ENCODE measurements around the gene LCN2.
"Not testable (repeated sequence)": the region's sequence is repeated elsewhere in the genome, so short reads cannot be mapped to it uniquely, and the experiment has no call there.

The LCN2 gene

DNA sequence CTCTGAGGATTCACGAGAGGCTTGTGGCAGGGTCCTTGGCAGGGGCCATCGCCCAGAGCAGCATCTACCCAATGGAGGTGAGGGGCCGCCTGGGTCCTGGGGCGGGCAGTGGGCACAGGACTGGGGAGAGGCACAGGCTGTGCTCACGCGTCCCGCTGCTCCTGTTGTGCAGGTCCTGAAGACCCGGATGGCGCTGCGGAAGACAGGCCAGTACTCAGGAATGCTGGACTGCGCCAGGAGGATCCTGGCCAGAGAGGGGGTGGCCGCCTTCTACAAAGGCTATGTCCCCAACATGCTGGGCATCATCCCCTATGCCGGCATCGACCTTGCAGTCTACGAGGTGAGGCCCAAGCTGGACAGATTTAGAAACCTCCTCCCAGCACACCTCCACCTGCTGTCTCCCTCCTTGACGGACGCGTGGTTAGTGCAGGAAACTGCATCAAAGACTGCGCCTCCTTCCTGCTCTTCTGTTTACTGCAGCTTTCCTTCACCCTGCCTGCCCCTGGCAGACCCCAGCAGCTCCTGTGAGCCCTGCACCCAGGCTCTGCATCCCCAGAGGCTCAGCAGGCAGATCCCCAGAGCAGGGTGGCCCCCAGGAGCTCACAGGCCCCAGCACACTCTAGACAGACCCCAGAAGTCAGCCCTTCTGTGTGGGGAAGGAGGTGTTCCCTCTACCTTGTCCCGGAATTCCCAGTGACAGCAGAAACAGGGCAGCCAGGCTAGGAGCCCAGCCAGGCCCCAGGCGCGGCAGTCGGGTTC, 42.9 kb upstream of the LCN2 start:
- no peaks in the 10 kb centered on the region for H3K9me3 ChIP-seq (ENCODE audit: control insufficient read depth, low read length)
- 95 to 96% methylated on average over 23 of the region's 23 CpGs for WGBS, 2 experiments
- H3K4me3 ChIP-seq (ENCODE audit: insufficient read depth, low read depth, low read length), result no peak overlapping the region
- H3K27ac ChIP-seq (ENCODE audit: insufficient read depth, low read depth, low read length, poor library complexity, severe bottlenecking), result no peak overlapping the region
- no peaks in the 10 kb centered on the region for H3K27me3 ChIP-seq (ENCODE audit: control insufficient read depth, insufficient read depth, low read length, poor library complexity, severe bottlenecking)
- H3K4me1 ChIP-seq (ENCODE audit: control insufficient read depth, insufficient read depth, low read length), result no peaks in the 10 kb centered on the region
- H3K36me3 ChIP-seq (ENCODE audit: control insufficient read depth, insufficient read depth, low read length), result peaks cover 18% of the 10 kb centered on the region

DNA sequence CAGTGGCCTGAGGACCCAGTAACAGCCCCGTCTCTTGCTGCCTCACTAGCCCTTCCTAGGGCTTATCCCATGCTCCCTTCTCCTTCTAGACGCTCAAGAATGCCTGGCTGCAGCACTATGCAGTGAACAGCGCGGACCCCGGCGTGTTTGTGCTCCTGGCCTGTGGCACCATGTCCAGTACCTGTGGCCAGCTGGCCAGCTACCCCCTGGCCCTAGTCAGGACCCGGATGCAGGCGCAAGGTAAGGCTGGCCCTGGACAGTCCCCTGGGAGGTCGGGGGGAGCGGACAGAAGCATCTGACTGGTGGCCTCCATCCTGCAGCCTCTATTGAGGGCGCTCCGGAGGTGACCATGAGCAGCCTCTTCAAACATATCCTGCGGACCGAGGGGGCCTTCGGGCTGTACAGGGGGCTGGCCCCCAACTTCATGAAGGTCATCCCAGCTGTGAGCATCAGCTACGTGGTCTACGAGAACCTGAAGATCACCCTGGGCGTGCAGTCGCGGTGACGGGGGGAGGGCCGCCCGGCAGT, 42.2 kb upstream of the LCN2 start:
- 96 to 97% methylated on average over 23 of the region's 23 CpGs for WGBS, 2 experiments
- Histone ChIP-seq H3K9me3 (ENCODE audit: control insufficient read depth, low read length) (no peaks in the 10 kb centered on the region), H3K36me3 (ENCODE audit: control insufficient read depth, insufficient read depth, low read length) (peaks cover 18% of the 10 kb centered on the region), H3K4me3 (ENCODE audit: insufficient read depth, low read depth, low read length) (no peak overlapping the region), H3K4me1 (ENCODE audit: control insufficient read depth, insufficient read depth, low read length) (no peaks in the 10 kb centered on the region), H3K27me3 (ENCODE audit: control insufficient read depth, insufficient read depth, low read length, poor library complexity, severe bottlenecking) (no peaks in the 10 kb centered on the region), H3K27ac (ENCODE audit: insufficient read depth, low read depth, low read length, poor library complexity, severe bottlenecking) (no peak overlapping the region)

DNA sequence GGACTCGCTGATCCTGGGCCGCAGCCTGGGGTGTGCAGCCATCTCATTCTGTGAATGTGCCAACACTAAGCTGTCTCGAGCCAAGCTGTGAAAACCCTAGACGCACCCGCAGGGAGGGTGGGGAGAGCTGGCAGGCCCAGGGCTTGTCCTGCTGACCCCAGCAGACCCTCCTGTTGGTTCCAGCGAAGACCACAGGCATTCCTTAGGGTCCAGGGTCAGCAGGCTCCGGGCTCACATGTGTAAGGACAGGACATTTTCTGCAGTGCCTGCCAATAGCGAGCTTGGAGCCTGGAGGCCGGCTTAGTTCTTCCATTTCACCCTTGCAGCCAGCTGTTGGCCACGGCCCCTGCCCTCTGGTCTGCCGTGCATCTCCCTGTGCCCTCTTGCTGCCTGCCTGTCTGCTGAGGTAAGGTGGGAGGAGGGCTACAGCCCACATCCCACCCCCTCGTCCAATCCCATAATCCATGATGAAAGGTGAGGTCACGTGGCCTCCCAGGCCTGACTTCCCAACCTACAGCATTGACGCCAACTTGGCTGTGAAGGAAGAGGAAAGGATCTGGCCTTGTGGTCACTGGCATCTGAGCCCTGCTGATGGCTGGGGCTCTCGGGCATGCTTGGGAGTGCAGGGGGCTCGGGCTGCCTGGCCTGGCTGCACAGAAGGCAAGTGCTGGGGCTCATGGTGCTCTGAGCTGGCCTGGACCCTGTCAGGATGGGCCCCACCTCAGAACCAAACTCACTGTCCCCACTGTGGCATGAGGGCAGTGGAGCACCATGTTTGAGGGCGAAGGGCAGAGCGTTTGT, 41.6 kb upstream of the LCN2 start:
- no peak overlapping the region for H3K4me3 ChIP-seq (ENCODE audit: insufficient read depth, low read depth, low read length)
- H3K27me3 ChIP-seq (ENCODE audit: control insufficient read depth, insufficient read depth, low read length, poor library complexity, severe bottlenecking), result no peaks in the 10 kb centered on the region
- H3K4me1 ChIP-seq (ENCODE audit: control insufficient read depth, insufficient read depth, low read length), result no peaks in the 10 kb centered on the region
- 91% methylated on average over 18 of the region's 18 CpGs for WGBS, 2 experiments
- H3K9me3 ChIP-seq (ENCODE audit: control insufficient read depth, low read length), result no peaks in the 10 kb centered on the region
- peaks cover 13% of the 10 kb centered on the region for H3K36me3 ChIP-seq (ENCODE audit: control insufficient read depth, insufficient read depth, low read length)
- no peak overlapping the region for H3K27ac ChIP-seq (ENCODE audit: insufficient read depth, low read depth, low read length, poor library complexity, severe bottlenecking)

DNA sequence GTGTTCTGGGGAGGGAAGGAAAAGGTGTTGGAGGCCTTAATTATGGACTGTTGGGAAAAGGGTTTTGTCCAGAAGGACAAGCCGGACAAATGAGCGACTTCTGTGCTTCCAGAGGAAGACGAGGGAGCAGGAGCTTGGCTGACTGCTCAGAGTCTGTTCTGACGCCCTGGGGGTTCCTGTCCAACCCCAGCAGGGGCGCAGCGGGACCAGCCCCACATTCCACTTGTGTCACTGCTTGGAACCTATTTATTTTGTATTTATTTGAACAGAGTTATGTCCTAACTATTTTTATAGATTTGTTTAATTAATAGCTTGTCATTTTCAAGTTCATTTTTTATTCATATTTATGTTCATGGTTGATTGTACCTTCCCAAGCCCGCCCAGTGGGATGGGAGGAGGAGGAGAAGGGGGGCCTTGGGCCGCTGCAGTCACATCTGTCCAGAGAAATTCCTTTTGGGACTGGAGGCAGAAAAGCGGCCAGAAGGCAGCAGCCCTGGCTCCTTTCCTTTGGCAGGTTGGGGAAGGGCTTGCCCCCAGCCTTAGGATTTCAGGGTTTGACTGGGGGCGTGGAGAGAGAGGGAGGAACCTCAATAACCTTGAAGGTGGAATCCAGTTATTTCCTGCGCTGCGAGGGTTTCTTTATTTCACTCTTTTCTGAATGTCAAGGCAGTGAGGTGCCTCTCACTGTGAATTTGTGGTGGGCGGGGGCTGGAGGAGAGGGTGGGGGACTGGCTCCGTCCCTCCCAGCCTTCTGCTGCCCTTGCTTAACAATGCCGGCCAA, 40.8 kb upstream of the LCN2 start:
- no peaks in the 10 kb centered on the region for H3K9me3 ChIP-seq (ENCODE audit: control insufficient read depth, low read length)

DNA sequence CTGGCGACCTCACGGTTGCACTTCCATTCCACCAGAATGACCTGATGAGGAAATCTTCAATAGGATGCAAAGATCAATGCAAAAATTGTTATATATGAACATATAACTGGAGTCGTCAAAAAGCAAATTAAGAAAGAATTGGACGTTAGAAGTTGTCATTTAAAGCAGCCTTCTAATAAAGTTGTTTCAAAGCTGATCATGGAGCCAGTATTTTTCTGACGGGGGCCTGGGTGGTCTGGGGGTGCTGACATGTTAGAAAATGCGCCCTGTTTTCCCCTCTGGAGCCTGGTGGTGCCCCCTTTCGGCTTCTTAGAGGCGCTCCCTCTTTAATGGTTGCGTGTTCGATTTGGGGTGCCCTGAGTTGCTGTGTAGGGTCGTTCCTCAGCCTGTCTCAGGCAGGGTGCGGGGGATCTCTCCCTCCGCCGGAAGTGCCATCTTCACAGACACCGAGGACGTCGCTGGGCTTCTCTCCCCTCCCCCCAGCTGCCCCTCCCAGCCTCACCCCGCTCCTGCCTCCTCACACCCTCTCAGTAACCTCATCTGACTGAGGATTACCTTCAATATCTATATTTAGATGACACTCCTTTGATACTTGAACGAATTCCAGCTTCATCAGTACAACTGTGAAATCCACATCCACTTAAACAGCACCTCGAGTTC, 40.1 kb upstream of the LCN2 start:
- 83 to 86% methylated on average over 20 of the region's 20 CpGs for WGBS, 2 experiments
- H3K4me1 ChIP-seq (ENCODE audit: control insufficient read depth, insufficient read depth, low read length), result no peaks in the 10 kb centered on the region
- no peak overlapping the region for H3K4me3 ChIP-seq (ENCODE audit: insufficient read depth, low read depth, low read length)
- H3K36me3 ChIP-seq (ENCODE audit: control insufficient read depth, insufficient read depth, low read length), result peaks cover 10% of the 10 kb centered on the region
- no peaks in the 10 kb centered on the region for H3K27me3 ChIP-seq (ENCODE audit: control insufficient read depth, insufficient read depth, low read length, poor library complexity, severe bottlenecking)
- H3K9me3 ChIP-seq (ENCODE audit: control insufficient read depth, low read length), result no peaks in the 10 kb centered on the region
- H3K27ac ChIP-seq (ENCODE audit: insufficient read depth, low read depth, low read length, poor library complexity, severe bottlenecking), result no peak overlapping the region

More for the DNA sequence above, 40.8 kb upstream of the LCN2 start:
- no peak overlapping the region for H3K4me3 ChIP-seq (ENCODE audit: insufficient read depth, low read depth, low read length)
- peaks cover 10% of the 10 kb centered on the region for H3K36me3 ChIP-seq (ENCODE audit: control insufficient read depth, insufficient read depth, low read length)
- H3K4me1 ChIP-seq (ENCODE audit: control insufficient read depth, insufficient read depth, low read length), result no peaks in the 10 kb centered on the region
- no peaks in the 10 kb centered on the region for H3K27me3 ChIP-seq (ENCODE audit: control insufficient read depth, insufficient read depth, low read length, poor library complexity, severe bottlenecking)
- 89 to 90% methylated on average over 14 to 15 of the region's 15 CpGs for WGBS, 2 experiments
- no peak overlapping the region for H3K27ac ChIP-seq (ENCODE audit: insufficient read depth, low read depth, low read length, poor library complexity, severe bottlenecking)

DNA sequence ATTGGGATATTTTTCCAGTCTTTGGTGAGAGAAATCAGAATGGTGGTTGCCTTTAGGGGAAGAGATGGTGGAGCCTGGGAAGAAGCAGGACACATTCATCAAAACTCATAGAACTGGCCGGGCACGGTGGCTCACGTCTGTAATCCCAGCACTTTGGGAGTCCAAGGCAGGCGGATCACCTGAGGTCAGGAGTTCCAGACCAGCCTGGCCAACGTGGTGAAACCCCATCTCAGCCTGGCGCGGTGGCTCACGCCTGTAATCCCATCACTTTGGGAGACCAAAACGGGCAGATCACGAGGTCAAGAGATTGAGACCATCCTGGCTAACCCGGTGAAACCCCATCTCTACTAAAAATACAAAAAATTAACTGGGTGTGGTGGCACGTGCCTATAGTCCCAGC, 37.5 kb upstream of the LCN2 start:
- H3K27ac ChIP-seq (ENCODE audit: insufficient read depth, low read depth, low read length, poor library complexity, severe bottlenecking); H3K4me3 ChIP-seq (ENCODE audit: insufficient read depth, low read depth, low read length); H3K9me3 ChIP-seq (ENCODE audit: control insufficient read depth, low read length); H3K27me3 ChIP-seq (ENCODE audit: control insufficient read depth, insufficient read depth, low read length, poor library complexity, severe bottlenecking); H3K4me1 ChIP-seq (ENCODE audit: control insufficient read depth, insufficient read depth, low read length); H3K36me3 ChIP-seq (ENCODE audit: control insufficient read depth, insufficient read depth, low read length): not testable (repeated sequence)
- WGBS, 2 experiments, result 92 to 93% methylated on average over 12 of the region's 12 CpGs

DNA sequence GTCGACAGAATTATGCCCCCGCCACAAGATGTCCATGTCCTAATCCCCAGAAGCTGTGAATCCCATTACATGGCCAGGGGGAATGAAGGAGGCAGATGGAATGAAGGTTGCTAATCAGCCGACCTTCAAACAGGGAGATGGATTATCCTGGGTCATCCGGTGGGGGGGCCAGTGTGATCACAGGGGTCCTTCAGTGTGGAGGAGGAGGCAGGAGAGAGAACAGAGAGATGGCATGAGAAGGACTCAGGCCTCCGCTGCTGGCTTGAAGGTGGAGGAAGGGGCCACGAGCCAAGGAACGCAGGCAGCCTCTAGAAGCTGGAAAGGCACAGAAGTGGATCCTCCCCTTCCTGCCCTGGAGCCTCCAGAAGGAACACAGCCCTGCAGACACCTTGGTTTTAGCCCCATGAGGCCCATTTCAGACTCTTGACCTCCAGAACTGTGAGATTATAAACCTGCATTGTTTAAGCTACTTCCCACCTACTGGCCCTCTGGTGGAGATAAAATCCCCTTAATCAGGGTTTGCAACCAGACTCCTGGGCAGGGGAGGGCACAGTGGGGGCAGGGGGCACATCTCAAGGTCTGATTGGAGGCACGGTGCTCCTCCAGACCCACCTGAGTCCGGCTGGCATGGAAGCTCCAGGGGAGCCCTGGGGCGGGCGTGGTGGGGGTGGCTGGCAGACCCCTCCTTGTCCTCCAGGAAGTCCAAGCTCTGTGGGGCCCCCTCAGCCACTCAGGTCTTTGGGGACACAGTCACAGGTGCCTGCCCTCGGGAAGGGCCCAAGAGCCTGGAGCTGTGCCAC, 35.5 kb upstream of the LCN2 start:
- peaks cover 8% of the 10 kb centered on the region for H3K4me1 ChIP-seq (ENCODE audit: control insufficient read depth, insufficient read depth, low read length)
- H3K9me3 ChIP-seq (ENCODE audit: control insufficient read depth, low read length), result no peaks in the 10 kb centered on the region
- no peak overlapping the region for H3K27ac ChIP-seq (ENCODE audit: insufficient read depth, low read depth, low read length, poor library complexity, severe bottlenecking)
- H3K36me3 ChIP-seq (ENCODE audit: control insufficient read depth, insufficient read depth, low read length), result no peaks in the 10 kb centered on the region
- 94 to 97% methylated on average over 12 of the region's 12 CpGs for whole genome bisulfite sequencing, 2 experiments
- H3K27me3 ChIP-seq (ENCODE audit: control insufficient read depth, insufficient read depth, low read length, poor library complexity, severe bottlenecking), result no peaks in the 10 kb centered on the region
- H3K4me3 ChIP-seq (ENCODE audit: insufficient read depth, low read depth, low read length), result no peak overlapping the region

DNA sequence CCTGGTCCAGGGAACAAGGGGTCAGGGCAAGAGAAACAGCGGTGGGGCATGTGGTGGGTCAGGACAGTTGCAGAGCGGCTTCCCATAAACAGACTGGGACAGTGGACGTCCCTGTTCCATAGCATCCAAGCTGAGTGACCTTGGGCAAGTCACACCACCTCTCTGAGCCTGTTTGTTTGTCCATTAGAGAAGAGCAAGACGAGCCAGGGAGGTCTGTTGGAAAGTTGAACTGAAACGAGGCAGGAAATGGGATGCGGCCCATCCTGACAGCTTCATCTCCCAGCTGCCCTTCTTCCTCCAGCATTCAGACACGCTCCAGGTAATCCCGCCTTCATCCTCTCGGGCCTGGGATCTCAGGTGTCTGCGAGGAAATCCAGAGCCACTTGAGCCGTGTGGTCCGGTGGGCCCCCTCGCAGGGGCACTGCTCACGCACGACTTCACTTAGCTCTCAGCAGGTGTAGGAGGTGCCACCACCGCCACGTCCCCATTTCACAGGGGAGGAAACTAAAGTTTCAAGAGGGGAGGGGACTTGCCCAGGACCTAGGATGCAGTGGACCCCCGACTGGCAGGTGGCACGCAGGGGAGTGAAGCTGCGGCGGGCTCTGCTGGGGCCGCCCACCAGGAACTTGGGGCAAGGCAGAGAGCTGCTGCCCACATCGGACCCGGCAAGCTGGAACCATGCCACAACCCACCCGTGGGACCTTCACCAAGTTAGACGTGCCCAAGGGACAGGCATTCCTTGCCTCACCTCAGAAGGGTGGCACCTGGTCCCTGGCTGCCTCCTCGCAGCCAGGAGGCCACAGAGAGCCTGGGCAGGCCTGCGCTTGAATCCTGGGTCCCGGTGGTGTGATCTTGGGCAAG, 34.7 kb upstream of the LCN2 start:
- H3K27me3 ChIP-seq (ENCODE audit: control insufficient read depth, insufficient read depth, low read length, poor library complexity, severe bottlenecking), result no peaks in the 10 kb centered on the region
- H3K4me1 ChIP-seq (ENCODE audit: control insufficient read depth, insufficient read depth, low read length), result peaks cover 8% of the 10 kb centered on the region
- no peaks in the 10 kb centered on the region for H3K36me3 ChIP-seq (ENCODE audit: control insufficient read depth, insufficient read depth, low read length)
- H3K9me3 ChIP-seq (ENCODE audit: control insufficient read depth, low read length), result no peaks in the 10 kb centered on the region
- no peak overlapping the region for H3K4me3 ChIP-seq (ENCODE audit: insufficient read depth, low read depth, low read length)
- WGBS, 2 experiments, result 93 to 94% methylated on average over 29 of the region's 29 CpGs
- H3K27ac ChIP-seq (ENCODE audit: insufficient read depth, low read depth, low read length, poor library complexity, severe bottlenecking), result no peak overlapping the region

Data from ectodermal cell (in vitro differentiated cells).